Measurements from ENCODE around the gene RFX7.

RFX7 gene

GRCh38 chr15:56199038-56199437 is 44.6 kb downstream of the RFX7 start:
- H3K79me2 ChIP-seq (ENCODE audit: insufficient read depth, low read length) = peaks cover 55% of the 10 kb centered on the region

GRCh38 chr15:56194035-56194434 is 49.6 kb downstream of the RFX7 start:
- Histone ChIP-seq H3K4me1 (ENCODE audit: insufficient read depth, low read length, severe bottlenecking) (peaks cover 8% of the 10 kb centered on the region), H2AFZ (ENCODE audit: low read length) (no peak overlapping the region), H3K9ac (ENCODE audit: low read length) (no peak overlapping the region), H3K27ac (ENCODE audit: low read depth, low read length, poor library complexity, severe bottlenecking) (no peak overlapping the region), H4K20me1 (ENCODE audit: insufficient read depth, low read length) (no peaks in the 10 kb centered on the region), H3K27me3 (ENCODE audit: insufficient read depth, low read length) (no peaks in the 10 kb centered on the region), H3K4me2 (ENCODE audit: low read length) (no peak overlapping the region), H3K9me2 (ENCODE audit: low read depth, low read length) (no peaks in the 10 kb centered on the region), H3F3A (ENCODE audit: insufficient read depth, low read length) (no peaks in the 10 kb centered on the region), H3K79me2 (ENCODE audit: insufficient read depth, low read length) (peaks cover 70% of the 10 kb centered on the region), H3K36me3 (ENCODE audit: insufficient read depth, low read length) (peaks cover 18% of the 10 kb centered on the region; the same call in 1 of the 2 replicates), H3K9me3 (ENCODE audit: low read length) (no peaks in the 10 kb centered on the region), H3K4me3 (ENCODE audit: low read depth, low read length, poor library complexity, severe bottlenecking) (no peak overlapping the region)
- TF ChIP-seq EZH2 (IDR thresholded peaks at IDR 0.05; ENCODE audit: borderline replicate concordance, low read length) = no peak
- no peak for TF ChIP-seq CTCF (IDR thresholded peaks at IDR 0.05; ENCODE audit: low read length)

More at GRCh38 chr15:56199038-56199437, 44.6 kb downstream of the RFX7 start:
- TF ChIP-seq EZH2 (IDR thresholded peaks at IDR 0.05; ENCODE audit: borderline replicate concordance, low read length) (no peak), CTCF (IDR thresholded peaks at IDR 0.05; ENCODE audit: low read length) (no peak)
- Histone ChIP-seq H3K4me2 (ENCODE audit: low read length) (no peak overlapping the region), H3K4me1 (ENCODE audit: insufficient read depth, low read length, severe bottlenecking) (no peaks in the 10 kb centered on the region), H3F3A (ENCODE audit: insufficient read depth, low read length) (no peaks in the 10 kb centered on the region), H3K4me3 (ENCODE audit: low read depth, low read length, poor library complexity, severe bottlenecking) (no peak overlapping the region), H3K27ac (ENCODE audit: low read depth, low read length, poor library complexity, severe bottlenecking) (no peak overlapping the region), H4K20me1 (ENCODE audit: insufficient read depth, low read length) (no peaks in the 10 kb centered on the region), H3K9me3 (ENCODE audit: low read length) (no peaks in the 10 kb centered on the region), H3K36me3 (ENCODE audit: insufficient read depth, low read length) (peaks cover 21% of the 10 kb centered on the region; the same call in 1 of the 2 replicates), H3K9ac (ENCODE audit: low read length) (no peak overlapping the region), H3K27me3 (ENCODE audit: insufficient read depth, low read length) (no peaks in the 10 kb centered on the region), H2AFZ (ENCODE audit: low read length) (no peak overlapping the region), H3K9me2 (ENCODE audit: low read depth, low read length) (no peaks in the 10 kb centered on the region)

- Histone ChIP-seq H3K4me3 (ENCODE audit: low read depth, low read length, poor library complexity, severe bottlenecking) (no peak overlapping the region), H2AFZ (ENCODE audit: low read length) (no peak overlapping the region), H4K20me1 (ENCODE audit: insufficient read depth, low read length) (no peaks in the 10 kb centered on the region), H3K9me2 (ENCODE audit: low read depth, low read length) (no peaks in the 10 kb centered on the region), H3K9ac (ENCODE audit: low read length) (no peak overlapping the region), H3K79me2 (ENCODE audit: insufficient read depth, low read length) (peaks cover 79% of the 10 kb centered on the region), H3F3A (ENCODE audit: insufficient read depth, low read length) (no peaks in the 10 kb centered on the region), H3K36me3 (ENCODE audit: insufficient read depth, low read length) (peaks cover 18% of the 10 kb centered on the region; the same call in 1 of the 2 replicates), H3K4me1 (ENCODE audit: insufficient read depth, low read length, severe bottlenecking) (peaks cover 8% of the 10 kb centered on the region), H3K9me3 (ENCODE audit: low read length) (no peaks in the 10 kb centered on the region), H3K27me3 (ENCODE audit: insufficient read depth, low read length) (no peaks in the 10 kb centered on the region), H3K27ac (ENCODE audit: low read depth, low read length, poor library complexity, severe bottlenecking) (no peak overlapping the region), H3K4me2 (ENCODE audit: low read length) (no peak overlapping the region; the same call in 1 of the 2 replicates)
- no peak for TF ChIP-seq CTCF (IDR thresholded peaks at IDR 0.05; ENCODE audit: low read length)
- no peak for TF ChIP-seq EZH2 (IDR thresholded peaks at IDR 0.05; ENCODE audit: borderline replicate concordance, low read length)
Observed at GRCh38 chr15:56192659-56193442, 50.8 kb downstream of the RFX7 start.
